ENCODE measurements around the gene RGS17.
A peak's percentile ranks its signal among the peaks of the same experiment; 100 is the strongest.
"Not testable (repeated sequence)": the region's sequence is repeated elsewhere in the genome, so short reads cannot be mapped to it uniquely, and the experiment has no call there.

The RGS17 gene

DNA sequence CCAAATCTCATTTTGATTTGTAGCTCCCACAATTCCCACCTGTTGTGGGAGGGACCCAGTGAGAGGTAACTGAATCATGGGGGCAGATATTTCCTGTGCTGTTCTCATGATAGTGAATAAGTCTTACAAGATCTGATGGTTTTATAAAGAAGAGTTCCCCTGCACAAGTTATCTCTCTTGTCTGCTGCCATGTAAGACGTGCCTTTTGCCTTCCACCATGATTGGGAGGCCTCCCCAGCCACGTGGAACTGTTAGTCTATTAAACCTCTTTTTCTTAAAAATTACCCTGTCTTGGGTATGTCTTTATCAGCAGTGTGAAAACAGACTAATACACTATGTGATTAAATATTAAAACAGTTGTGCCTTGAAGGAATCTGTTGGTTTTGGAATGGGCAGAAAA lies 131.5 kb downstream of the RGS17 start:
- H3K4me3 ChIP-seq (ENCODE audit: low read depth, low read length), result not testable (repeated sequence)

DNA sequence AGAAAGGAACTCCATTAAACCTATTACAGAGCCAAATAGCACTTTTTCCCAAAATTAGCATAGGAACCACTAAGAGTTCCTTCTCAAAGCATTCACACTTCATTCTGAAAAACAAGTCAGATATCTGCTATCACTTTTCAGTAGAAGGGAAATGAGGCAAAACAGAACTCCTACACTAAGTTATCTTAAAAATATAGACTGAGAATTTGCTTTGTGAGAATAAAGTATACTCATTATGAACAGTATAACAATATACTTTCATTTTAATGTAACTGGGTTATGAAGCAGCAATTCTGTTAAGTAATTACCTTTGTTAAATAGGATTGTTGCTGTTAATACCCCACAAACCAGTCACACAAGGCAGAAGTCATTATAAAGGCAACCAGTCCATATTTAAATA lies 137.2 kb downstream of the RGS17 start:
- H3K4me3 ChIP-seq (ENCODE audit: low read depth, low read length), result no peak overlapping the region

DNA sequence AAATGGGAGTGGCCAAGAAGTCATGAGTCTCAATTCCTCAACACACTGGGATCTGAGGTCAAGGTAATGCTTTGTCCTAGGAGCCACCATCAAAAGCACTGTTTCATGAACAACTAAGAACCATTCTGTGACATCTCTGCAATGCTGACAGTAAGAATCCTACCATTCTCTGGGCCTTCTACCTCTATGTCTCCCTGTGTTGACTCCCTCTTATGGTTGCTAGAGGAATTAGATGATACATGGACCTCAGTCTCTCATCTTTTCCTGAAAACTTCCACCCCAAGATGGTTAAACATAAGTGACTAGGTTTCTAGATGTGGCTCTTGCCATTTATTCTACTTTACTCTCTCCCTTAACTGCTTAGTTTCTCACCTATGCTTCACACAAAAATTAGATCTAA lies 137.7 kb downstream of the RGS17 start:
- H3K4me3 ChIP-seq (ENCODE audit: low read depth, low read length), result no peak overlapping the region

DNA sequence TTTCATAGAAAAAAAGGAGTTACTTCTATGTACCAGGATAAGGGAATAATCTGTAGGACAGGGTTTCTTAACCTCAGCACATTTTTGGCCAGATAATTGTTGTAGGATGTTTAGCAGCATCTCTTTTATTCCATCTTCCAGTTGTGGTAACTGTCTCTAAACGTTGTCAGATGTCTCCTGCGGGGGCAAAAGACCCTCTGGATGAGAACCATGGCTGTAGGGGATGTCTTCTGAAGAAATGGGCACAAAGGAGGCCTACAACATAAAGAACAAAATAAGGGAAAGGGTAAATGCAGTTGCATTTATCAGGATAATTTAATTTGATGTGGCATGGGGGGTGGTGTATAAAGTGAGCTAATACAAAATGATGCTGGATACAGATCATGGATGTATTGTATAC lies 144.1 kb downstream of the RGS17 start:
- H3K4me3 ChIP-seq (ENCODE audit: low read depth, low read length), result no peak overlapping the region

DNA sequence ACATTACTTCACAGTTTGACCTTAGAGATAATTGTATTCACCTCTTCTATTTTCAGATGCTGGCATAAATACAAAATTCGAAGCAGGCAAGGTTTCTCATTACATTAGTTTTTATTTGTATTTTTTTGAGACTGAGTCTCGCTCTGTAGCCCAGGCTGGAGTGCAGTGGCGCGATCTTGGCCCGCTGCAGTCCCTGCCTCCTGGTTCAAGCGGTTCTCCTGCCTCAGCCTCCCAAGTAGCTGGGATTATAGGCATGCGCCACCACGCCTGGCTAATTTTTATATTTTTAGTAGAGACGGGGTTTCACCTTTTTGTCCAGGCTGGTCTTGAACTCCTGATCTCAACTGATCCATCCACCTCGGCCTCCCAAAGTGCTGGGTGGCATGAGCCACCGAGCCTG lies 145.8 kb downstream of the RGS17 start:
- H3K4me3 ChIP-seq (ENCODE audit: low read depth, low read length), result peak overlapping the region; percentile 1

DNA sequence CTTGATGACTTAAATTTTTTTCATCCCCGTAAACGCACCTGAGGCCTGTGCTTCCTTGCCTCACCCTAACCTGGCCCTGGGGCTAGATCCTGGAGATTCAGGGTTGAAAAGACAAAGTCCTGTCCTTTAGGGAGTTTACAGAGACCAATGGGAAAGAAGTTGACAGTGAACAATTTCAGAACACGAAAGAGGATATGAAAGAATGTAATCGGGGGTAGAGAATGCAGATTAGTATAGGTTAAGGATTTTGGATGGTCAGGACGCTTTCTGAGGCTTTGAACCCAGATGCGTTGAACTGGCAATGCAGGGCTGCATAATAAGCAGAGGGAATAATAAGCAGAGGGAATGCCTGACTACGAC lies 146.6 kb downstream of the RGS17 start:
- H3K4me3 ChIP-seq (ENCODE audit: low read depth, low read length), result peak overlapping the region; percentile 85

DNA sequence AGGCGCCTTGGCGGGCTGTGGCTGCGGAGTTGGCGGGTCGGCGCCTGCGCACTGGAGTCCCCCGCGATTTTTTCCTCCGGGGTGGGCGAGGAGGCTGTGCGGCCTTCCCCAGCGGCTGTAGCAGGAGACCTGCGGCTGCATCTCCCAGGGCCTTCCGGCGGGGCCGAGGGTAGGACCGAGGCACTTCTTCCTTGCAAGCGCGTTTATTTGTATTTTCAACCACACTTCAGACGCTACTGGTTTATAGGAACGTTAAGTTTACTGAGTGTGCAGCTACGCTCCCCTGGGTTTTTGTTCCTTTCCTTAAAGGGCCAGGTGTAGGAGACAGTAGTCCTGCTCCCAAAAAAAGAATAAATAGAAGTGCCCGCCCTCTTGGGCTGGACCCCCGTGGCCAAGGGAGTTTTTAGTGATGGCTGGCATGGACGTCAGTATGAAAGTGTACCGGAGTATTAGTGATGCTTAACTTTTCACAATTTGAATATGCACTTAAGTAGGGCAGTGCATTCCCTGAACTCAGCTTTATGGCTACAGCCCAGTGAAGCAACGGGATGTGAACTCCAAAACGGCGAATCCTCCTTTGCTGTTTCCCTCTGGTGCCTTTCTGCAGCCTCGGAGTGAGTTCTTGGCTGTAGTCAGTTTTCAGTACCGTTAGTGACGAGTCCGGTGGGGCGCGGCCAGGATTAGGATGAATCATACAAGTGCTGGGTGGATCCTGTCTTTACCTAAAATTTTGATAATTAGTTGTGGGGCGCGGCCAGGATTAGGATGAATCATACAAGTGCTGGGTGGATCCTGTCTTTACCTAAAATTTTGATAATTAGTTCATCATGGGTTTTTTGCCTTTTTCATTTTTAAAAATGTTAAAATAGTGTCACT lies 147.2 kb downstream of the RGS17 start:
- peak overlapping the region; percentile 85 for H3K4me3 ChIP-seq (ENCODE audit: low read depth, low read length)

DNA sequence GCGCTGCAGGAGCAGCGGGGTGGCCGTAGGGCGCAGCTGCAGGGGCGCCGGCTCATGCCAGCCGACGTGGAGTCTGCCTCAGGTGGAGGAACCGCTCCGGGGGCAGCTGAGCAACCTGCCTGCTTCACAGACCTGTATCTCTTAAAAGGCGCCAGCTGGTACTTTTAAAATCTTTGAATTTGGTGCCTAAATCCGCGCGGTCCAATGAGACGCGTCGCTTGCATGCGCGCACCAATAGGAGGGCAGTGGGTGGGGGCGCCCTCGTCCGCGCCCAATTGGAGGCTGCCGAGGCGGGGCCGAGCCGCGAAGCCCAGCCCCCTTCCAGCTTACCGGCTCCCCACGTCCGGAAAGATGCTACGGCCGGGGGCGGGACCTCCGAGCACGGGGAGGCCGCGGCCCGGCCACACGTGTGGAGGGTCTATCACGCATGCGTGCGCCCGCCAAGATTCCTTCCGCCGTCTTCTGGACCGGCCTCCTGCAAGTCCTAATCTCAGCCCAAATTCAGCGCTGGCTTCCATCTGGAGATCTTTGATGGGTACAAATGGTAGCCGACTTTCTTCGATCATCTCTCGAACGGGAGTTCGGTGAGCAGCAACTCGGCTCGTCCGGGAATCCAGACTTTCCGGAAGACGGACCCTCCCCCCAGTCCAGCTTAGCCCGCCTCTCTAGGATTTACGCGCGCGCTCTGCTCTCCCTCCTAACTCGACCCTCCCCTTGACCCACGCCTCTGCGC lies 148.0 kb downstream of the RGS17 start, which contains the start of gene FBXO5:
Gene FBXO5 (minus strand): TSS at position 138 of the 733 bp plus-strand sequence. CDS start 82 bp downstream, at position 56.
- H3K4me3 ChIP-seq (ENCODE audit: low read depth, low read length), result peak within 1 kb of the TSS; percentile 85

DNA sequence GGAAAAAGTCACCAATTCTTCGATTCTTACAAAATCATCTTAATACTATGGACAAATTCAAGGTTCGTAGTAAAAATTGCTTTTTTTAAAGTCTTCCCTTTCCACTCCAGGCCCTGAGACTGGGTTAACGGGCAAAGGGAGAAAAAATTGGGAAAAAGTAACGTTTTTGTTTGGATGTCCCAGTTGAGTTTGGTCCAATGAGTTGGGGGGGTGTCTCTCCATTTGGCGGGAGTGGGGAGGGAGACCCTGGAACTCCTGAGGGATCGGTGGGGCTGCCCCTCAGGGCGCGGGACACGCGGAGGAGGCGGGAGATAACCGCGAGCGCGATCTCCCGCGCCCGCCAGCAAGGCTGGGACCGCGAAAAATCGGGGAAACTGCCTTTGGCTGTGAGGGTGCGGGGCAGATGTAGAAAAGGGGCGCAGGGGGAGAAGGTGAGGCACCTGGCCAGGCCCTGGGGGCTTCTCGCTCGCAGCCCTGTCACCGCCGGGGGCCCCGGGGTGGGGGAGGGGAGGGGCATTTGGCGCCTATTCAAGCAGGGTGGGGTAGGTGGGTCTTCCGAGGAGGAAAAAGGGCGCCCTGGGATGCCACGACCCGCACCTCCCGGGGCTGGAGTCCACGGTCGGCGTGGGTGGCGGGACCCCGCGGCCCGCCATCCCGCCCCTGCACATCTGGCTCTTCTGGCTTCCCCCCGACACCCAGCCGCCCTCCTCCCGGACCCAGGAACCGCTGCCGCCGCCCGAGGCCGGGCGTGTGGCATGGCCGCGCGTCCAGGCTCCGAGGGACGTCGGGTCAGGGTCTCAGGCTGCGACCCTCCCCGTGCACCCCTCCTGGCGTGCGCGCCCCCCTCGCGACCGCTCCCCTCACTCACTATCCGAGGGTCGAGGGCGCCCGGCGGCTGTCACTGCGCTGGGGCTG lies 148.8 kb downstream of the RGS17 start:
- H3K4me3 ChIP-seq (ENCODE audit: low read depth, low read length), result peak overlapping the region; percentile 75

DNA sequence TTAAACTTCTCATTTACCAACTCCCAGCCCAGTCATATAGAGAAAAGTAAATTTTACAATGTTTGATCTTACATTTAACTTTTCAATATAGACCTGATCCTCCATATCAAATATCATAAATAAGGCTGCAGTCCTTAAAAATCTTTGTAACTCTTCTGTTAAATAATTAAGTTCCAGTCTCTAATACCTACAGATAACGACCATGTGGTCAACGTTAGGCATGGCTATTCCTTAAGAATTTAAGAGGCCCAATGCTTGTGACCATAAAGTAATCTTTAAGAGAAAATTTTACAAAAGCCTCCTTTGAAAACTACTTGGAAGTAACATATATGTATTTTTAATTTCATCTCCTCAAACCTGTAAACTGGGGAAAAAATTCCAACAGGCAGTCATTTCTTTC lies 149.9 kb downstream of the RGS17 start:
- H3K4me3 ChIP-seq (ENCODE audit: low read depth, low read length), result peak overlapping the region; percentile 75

DNA sequence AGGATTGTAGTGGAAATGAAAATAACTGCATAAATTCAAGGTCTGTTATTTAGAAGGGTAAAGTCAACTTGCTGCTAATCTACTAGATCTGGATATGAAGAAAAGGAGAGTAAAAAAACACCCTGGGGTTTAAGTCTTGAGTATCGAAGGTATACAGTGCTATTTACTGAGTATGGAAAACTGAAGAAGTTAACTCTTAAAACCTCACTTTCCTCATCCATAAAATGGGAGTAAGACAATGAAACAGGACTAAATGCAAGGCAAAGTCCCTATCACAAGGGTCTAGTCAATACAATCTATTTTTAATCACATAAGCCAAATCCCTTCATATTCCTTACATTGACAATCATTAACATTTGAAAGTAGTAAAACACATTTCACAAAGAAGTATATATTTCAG lies 150.4 kb downstream of the RGS17 start:
- peak overlapping the region; percentile 75 for H3K4me3 ChIP-seq (ENCODE audit: low read depth, low read length)

DNA sequence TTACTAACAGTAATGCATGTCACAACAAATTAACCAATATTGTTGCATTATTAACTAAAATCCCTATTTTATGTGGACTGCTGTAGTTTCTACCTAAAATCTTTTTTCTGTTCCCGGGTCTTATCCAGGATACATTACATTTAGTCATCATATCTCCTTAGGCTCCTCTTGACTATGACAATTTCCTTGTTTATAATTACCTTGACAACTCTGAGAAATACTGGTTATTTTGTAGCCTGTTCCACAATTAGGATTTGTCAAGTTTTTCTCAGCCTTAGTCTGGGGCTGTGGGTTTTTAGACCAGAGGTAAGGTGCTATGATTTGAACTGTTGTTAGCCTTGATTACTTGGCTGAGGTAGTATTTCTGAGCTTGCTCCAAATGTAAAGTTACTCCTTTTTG lies 152.0 kb downstream of the RGS17 start:
- H3K4me3 ChIP-seq (ENCODE audit: low read depth, low read length), result no peak overlapping the region

DNA sequence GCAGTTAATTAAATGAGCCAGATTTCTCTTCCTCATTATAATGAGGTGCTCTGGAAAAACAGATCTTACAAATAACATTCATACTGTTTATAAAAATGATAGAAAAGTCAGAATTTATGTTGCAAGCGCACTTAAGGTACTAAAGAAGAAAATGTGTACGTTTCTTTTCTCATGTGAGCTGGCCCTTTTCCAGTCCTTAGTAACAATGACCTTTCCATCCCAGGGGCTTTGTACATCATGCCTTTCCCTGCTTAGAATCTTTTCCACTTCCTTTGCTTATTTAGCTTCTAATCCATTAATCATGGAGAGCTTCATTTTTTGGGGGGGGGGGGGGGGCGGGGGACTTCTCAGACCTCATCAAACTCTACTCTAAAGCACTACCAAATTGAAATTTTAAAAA lies 153.0 kb downstream of the RGS17 start:
- H3K4me3 ChIP-seq (ENCODE audit: low read depth, low read length), result no peak overlapping the region

DNA sequence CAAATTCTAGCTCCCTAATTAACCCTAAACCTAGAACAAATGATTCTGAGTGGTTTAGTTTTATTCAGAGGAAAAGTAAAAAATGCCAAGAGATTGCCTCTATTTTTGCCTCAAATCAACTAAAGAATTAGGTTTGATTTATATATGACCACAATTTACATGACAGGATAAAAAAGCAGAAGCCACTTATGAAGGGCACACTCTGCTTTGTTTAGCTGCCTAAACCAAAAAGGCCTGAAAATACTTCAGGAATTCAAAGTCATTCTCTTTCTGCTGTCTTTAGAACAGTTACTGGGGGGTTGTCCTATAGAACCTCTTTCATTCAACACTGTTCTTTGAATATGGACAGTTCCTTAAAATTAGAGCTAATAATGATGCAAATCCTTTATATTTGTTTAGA lies 153.5 kb downstream of the RGS17 start:
- no peak overlapping the region for H3K4me3 ChIP-seq (ENCODE audit: low read depth, low read length)

DNA sequence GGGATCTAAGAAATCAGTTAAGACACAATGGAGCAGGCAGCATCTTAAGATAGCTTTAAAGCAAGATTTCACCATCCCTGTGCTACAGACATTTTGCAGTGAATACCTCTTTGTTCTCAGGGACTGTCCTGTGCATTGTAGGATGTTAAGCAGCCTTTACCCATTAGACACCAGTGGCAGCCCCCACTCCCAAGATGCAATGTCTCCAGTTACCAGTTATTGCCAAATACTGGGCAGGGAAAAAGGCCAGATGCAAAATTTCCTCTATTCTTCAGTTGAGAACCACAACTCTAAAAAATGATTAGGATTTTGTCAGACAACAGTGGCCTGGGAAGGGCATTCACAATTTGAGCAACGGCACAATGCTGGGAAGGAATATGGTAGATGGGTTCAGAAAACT lies 154.3 kb downstream of the RGS17 start:
- no peak overlapping the region for H3K4me3 ChIP-seq (ENCODE audit: low read depth, low read length)

DNA sequence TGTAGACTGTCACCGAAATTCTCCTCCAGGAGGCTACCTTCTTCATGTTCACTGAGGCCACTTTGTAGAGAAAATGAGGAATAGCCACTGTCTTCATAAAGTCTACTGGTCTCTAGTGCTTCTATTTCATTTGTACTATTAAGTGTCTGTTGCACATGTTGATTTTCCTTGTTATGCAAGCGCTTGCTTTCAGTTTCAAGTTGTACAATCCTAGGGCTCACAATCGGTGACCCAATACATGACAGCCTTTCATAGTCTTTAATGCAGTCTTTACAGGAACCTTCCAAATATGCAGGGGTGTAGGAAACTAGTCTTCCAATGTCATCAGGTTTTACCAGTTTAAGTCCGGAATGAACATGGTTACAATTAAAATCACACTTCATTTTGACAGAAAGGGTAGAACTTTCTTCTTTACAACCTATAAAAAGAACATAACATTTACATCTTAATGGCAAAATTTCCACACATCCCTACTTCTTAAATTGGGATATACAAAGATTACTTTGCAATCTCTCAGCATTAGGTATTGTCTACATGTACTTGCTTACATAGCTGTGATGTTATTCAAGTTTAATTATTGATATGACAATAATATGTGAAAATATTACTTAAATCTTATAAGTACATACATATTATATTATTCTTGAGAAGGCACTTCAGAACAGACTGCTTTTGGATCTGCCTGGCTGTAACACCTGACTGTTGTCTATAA lies 155.7 kb downstream of the RGS17 start:
- no peak overlapping the region for H3K4me3 ChIP-seq (ENCODE audit: low read depth, low read length)

DNA sequence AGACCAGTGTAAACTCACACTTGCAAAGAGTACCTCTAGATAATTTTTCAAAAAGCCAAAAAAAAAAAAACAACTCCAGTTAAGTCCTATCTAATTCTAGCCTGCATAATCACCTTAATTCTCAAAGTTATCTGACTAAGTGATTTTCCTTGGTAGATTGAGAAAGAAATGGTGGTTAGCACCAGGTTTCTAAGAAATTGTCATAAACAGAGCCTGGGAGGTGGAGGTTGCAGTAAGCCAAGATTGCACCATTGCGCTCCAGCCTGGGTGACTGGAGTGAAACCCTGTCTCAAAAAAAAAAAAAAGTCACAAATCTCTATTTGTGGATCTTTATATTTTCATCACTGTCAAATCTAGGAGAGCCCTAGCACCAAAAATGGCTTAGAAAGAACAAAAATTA lies 157.2 kb downstream of the RGS17 start:
- H3K4me3 ChIP-seq (ENCODE audit: low read depth, low read length), result no peak overlapping the region

DNA sequence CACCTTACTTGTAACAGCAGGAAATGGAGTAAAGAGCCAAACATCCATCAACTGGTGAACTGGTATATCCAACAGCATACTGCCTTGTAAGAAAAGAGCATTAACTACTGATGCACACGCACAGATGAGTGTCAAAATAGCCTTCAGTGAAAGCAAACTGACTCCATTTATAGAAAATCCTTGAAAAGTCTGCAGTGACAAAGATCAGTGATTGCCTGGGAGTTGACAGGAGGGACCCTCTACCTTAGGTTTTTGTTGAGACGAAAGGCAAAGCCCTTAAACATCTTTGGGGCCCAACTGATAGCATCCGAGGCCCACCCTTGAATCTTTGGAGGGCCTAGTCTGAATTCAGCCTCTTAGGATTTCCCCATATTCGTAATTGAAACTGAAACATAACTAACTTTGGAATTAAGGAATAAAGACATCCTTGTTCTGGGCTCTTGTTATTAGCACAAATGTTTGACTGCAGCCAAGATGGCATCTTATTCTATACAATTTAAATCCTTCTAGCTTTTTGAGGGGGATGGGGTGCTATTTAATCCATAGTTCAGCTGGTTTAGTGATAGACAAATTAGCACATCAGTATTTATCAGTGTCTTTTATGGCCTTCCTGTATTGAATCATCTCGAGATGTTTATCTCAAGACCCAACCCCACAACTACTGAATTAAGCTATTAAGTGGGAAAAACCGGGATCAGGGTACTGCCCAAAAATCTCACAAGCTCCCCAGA lies 161.2 kb downstream of the RGS17 start:
- H3K4me3 ChIP-seq (ENCODE audit: low read depth, low read length), result no peak overlapping the region

DNA sequence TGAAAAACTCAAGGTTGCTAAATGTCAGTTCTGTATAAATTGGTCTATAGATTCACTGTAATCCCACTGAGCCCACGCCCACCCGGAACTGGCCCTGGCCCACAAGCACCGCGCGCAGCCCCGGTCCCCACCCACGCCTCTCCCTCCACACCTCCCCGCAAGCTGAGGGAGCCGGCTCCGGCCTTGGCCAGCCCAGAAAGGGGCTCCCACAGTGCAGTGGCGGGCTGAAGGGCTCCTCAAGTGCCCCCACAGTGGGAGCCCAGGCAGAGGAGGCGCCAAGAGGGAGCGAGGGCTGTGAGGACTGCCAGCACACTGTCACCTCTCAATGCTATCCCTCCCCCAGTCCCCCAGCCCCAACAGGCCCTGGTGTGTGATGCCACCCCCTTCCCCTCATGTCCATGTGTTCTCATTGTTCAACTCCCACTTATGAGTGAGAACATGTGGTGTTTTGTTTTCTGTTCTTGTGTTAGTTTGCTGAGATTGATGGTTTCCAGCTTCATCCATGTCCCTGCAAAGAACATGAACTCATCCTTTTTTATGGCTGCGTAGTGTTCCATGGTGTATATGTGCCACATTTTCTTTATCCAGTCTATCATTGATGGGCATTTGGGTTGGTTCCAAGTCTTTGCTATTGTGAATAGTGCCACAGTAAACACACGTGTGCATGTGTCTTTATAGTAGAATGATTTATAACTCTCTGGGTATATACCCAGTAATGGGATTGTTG lies 164.8 kb downstream of the RGS17 start:
- not testable (repeated sequence) for H3K4me3 ChIP-seq (ENCODE audit: low read depth, low read length)

All from iPS-11a (cell line).